M059J (cell line): ENCODE measurements around the gene PCDH1. TPM values are rescaled to one million over a fixed set of nuclear protein-coding genes. Genes with fewer than 3 reads are reported as not detected.
"Not testable (repeated sequence)": the region's sequence is repeated elsewhere in the genome, so short reads cannot be mapped to it uniquely, and the experiment has no call there.

Experiments used
- DNase-seq: peaks from one replicate; pipeline ENCODE4 v3.0.0-alpha.2; 2012; ENCODE audit warnings: low read depth
- total RNA-seq: library from RNA; depleted of rRNA; stranded (reverse); fragments of >200 nt; shearing (Covaris generic); gene quantifications from 2 replicates; pipeline ENCODE4 v1.2.3, GENCODE V29; 2014

PCDH1 gene
- total RNA-seq, 1 experiment from 2014 or later: 4.9 TPM

DNA sequence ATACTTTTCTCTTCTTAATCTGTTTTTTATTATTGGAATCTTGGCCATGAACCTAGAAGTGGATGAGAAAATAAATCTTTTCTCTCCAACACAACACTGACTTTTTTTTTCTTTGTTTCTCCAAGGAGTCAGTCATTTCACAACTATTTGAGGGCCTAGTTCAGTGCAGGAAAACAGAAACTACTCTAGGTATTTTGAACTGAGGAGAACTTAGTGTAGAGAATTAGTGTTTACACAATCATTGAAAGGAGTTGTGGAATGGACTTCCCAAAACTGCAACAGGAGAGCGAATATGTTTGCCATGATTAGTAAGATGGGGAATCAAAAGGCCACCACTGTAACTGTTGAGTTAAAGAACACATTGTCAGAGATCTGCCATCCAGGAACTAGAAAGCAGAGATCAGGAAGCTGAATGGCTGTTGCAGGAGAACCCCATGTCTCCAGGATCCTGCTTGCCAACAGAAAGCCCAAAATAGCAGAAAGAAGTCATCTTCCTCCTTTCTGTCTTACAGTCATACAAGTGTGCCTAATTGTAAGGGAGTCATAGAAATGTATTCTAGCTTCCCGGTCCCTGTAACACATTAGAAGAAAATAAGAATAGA lies 20.3 kb upstream of the PCDH1 start:
- no peak for DNase-seq

DNA sequence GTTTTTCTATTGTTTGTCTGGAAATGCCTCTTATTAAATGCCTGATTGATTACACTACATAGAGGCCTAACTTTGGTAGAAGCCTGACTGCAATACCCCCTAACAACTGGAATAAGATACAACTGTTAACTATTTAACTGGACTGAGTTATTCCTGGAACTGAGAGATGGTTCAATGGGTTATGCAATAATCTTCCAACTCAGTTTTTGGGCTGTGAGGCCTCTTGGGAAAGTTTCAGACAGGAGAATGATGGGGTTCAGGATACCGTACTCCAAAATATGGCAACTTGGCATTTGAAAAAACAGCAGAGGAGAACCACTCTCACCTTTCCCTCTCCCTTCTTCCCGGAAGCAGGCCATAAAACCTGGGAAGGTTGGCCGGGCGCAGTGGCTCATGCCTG lies 19.2 kb upstream of the PCDH1 start:
- DNase-seq: no peak

DNA sequence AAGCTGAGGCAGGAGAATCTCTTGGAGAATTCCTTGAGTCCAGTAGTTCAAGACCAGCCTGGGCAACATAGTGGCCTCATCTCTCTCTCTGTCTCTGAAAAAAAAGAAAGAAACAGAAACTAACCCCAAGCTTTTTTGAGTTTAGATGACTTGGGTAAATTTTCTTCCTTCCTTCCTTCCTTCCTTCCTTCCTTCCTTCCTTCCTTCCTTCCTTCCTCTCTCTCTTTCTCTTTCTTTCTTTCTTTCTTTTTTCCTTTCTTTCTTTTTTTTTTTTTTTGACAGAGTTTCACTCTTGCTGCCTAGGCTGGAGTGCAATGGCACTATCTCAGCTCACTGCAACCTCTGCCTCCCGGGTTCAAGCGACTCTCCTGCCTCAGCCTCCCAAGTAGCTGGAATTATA lies 12.2 kb upstream of the PCDH1 start:
- not testable (repeated sequence) for DNase-seq

DNA sequence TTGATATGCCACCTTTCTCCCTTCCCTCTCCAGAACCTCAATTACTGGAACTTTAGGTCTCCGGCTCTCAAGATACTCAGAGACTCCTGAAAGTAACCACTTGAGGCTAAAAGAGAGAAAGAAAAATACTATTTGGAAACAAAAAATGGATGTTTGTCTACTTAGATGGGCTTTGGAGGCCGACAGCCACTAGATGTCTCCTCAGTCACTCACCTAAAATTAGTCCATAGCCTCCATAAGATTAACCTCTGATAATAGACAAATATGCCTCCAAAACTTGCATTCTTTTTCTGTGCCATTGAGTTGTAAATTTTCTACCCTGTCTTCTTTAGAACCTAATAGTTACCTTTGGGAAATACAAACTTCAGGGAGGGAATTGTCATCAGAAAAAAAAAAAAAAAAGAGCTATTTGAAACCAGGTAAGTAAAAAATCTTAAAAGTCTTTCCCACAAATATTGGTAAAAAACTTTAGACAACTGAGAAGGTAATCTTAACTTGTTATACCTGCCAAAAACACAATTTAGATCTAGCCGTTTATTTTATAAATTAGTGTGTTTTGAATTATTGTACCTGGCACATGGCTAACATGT lies 11.2 kb upstream of the PCDH1 start:
- DNase-seq: peak; percentile 37

DNA sequence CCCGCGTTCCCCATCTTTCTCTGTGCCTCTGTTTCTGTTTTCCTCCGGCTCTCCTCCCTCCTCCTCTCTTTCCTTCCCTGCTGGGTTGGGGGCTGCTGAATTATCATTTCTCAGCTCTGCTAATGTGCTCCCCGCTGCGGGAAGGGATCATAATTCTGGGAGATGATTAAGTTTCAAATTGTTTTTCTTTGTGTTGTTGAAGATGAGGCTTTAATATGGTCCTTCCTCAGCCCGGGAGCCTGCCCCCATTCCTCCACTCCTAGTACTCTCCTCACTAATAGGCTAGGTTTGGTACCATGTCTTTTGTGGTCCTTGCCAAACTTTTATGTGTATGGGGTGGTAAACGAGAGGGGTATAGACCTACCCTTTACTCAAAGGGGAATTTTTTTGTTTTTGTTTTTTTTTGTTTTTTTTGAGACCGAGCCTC lies 5.7 kb upstream of the PCDH1 start:
- DNase-seq: no peak

DNA sequence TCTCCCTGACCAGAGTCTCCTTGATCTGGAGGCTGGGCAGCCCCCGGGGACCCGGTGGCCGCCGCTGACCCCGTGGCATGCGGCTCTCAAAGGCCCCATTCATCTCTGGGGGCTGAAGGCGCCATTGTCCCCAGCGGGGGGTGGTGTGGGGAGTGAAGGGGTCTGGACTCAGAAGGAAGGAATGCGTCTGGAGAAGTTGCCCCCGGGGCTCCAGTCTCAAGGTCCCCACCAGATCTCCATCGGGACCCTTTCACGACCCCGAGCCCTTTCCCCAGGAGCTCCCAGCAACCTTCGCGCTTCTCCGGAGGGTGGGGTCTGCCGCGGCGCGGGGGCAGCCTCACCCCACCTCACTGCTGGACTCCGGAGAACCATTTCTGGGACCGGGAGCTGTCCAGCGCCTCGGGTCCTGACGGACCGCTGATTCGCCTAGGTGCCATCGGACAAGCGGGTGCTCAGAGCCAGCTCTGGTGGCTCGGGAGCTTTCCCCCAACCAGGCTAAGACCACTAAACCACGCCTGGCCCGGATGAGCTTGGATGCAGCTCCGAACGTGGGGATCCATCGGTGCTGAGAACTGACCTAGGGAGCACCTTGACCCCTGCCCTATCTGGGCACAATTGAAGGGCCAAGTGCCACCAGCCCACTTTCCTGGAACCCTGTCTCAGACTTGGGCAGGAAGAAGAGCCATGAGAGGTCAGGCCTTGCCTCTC lies 5.1 kb upstream of the PCDH1 start:
- peak; percentile 35 for DNase-seq

DNA sequence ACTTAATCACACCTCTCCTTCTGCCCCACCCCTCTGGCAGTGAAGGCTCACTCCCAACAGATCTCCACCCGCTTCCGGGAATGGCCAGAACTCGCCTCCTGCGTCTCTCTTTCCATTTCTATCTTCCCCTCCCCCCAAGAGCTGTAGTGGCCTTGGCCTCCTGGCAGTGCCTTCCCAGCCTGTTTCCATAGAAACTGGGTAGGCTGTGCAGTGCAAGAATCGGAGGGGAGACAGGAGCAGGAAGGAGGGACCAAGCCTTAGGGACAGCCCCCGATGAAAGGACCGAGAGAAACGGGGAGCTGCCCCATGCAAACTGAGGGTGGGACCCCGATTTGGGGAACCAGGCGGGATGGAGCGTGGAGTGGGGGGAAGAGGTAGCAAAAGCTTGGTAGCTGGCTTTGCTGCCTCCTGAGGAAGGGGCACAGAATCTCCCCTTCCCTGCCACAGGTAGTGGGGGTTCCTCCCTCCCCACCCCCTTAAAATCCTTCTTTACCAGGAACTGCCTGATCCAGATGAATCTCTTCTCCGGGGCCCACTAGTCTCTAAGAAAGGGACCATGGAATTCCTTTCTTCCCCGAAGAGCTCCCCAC lies 4.5 kb upstream of the PCDH1 start:
- peak; percentile 18 for DNase-seq

DNA sequence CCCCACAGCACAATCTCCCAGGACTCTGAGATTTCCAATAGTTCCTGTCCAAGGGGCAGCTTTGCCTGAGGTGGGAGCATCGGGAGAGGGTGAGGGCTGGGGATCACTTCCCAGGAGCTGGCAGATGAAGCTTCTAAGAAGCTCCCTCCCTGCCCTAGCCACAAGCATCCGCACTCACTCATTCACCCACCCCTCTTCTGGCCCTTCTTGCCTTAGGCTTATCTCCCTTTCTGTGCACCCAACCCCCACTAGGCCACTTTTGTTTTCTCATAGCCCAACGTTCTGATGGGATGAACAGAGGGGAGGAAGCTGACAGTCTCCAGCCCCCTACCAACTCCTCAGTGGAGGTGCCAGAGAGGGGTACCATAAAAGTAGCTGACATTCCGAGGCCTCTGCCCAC lies 3.7 kb upstream of the PCDH1 start:
- DNase-seq: no peak

DNA sequence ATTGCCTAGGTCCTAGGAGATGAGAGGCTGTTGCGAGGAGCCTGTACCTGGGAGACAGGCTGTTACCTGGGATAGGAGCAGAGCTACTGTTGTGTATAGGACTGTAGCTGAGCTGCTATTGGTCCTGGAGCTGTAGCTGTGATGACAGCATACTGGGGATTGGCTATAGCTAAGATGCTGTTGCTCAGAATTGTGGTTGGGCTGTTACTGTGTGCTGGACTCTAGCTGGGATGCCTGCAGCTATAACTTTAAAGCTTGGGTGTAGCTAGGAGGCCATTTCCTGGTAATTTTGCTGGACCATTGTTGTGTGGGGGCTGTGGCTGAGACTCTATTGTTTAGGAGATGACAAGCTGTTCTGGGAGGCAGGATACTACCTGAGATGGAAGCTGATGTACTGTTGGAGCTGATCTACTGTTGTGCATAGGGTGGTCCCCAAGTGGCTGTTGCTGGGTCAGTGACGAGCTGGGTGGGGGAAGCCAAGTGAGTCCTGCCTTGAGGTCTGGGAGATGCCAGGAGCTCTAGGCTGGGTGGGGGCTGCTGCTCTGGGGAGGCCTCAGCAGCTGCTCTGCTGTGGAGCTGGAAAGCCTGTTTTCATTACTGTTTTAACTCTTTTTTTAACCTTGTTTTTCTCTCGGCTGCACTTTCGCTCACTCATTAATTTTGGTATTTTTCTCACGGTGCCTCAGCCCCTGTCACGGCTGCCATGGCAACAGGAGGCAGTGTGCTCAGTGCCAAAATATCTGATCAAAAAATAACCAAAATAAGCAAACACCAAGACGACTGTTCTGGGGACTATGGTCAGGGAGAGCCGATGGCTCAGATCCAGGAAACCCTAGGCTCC lies 3.0 kb upstream of the PCDH1 start:
- DNase-seq: no peak

DNA sequence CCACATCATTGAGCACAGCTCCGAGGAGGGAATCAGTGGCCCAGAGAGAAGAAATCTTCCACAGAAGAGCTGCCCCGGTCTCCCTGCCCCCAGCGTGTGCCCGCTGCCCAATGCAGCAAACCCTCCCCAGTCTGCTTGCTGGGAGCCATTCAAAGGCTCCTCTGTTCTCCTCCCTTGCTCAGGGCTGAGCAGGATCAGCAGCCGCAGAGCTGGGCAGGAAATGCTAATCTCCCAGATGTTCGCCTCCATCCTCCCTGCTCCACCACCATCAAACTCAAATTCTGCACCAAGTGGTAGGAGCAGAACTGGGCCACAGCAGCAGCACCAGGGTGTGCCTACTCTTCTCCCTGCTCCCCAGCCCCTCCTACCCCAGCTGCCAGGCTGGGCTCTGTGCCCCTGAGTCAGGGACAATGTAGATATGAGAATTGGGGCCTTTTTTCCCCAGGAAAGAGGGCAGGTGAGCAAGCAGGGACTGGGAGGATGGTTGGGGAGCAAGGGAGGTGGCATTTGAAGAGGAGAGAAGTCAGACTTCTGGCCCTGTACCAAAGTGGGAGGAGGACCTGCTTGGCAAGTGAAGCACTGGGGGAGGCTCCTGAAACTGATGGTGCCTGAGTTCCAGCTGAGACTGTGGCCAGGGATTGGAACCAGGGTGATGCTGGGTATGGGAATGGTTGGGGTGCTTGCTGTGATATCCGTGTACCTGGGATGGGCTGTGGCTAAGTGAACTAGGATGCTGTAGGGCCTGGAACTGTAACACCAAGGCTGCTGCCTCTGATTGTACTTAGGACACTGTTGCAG lies 1.9 kb upstream of the PCDH1 start:
- DNase-seq: no peak

DNA sequence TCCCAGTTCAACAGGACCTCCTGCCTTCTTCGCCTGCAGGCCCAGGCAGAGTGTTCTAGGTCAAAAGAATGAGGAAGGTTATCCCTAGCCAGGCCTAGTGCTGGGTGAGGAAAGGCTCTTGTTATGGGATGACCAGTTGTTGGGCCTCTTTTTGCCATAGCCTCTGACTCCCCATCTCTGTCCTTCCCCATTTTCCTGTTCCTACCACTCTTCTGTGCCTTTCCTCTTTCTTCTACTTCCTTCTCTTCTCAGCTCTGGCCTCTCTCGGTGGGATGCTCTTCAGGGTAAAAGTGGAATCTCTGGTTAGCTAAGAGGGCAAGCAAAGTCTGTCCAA lies 1.2 kb upstream of the PCDH1 start:
- DNase-seq: no peak

DNA sequence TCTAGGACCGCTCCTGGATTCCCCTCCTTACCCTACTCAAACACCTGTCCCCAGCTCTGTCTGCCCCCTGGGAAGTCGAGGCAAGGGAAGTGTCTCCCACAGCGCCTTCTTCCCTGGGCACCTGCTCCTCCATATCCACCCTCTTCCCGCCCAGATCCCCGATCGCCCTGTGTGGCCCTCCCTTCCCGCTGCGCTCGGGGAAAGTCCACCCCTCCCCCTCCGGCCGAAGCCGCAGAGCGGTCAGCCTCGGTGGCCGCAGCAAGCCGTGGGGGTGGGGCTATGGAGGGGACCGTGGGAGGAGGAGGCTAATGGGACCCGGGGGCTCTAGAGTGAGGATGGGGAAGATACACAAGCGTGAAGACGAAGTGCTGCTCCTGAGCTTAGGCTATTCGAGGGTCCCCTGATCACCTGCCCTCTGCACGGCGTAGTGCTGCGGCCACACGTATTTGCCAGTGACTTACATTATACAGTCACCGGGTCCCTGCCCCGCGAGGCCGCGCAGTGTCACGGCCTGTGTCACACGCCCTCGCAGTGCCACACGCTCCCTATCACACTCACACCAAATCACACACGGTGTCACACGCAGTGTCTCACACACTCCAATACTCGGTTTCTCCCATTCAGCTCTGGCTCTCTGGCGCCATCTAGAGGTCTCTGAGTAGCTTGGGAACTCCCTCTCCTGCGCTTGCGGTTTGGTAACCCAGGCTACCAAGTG lies 658 bp upstream of the PCDH1 start:
- peak; percentile 95 for DNase-seq

DNA sequence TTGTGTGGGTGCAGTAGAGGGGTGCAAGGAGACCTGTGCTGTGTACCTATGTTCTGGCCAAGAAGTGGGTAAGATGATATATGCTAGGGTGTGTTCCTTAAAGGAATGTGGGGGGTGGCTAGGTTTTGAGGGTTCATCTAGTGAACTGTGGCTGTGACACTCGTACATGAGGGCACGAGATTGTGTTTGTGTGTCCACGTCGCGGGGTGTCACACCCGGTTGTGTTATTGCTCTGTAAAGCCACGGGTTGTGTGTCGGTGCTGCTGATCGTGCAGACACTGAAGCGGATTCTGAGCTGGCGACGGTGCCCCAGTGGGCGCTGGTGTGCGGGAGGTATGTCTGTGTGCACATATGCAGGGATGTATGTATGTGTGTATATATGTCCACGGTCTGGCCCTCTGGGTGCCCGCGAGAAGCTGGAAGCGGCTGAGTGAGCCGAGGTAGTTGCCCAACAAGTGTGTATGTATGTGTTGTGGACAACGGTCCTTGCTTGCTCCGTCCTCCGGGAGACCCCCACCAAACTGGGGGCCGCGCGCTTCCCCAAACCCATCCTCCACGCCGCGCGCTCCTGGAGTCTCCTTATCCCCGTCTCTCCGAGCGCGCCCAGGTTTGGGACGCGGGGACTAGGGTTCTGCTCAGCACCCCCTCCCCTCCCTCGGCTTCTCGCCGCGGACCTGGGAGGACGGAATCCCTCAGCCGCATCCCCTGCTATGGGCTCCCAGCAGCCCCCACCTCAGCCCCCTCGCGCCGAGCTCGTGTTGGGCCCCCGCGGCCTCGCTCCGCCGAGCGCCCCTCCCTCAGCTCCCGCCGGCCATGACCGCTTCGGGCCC lies 639 bp downstream of the PCDH1 start:
- DNase-seq: peak; percentile 9

DNA sequence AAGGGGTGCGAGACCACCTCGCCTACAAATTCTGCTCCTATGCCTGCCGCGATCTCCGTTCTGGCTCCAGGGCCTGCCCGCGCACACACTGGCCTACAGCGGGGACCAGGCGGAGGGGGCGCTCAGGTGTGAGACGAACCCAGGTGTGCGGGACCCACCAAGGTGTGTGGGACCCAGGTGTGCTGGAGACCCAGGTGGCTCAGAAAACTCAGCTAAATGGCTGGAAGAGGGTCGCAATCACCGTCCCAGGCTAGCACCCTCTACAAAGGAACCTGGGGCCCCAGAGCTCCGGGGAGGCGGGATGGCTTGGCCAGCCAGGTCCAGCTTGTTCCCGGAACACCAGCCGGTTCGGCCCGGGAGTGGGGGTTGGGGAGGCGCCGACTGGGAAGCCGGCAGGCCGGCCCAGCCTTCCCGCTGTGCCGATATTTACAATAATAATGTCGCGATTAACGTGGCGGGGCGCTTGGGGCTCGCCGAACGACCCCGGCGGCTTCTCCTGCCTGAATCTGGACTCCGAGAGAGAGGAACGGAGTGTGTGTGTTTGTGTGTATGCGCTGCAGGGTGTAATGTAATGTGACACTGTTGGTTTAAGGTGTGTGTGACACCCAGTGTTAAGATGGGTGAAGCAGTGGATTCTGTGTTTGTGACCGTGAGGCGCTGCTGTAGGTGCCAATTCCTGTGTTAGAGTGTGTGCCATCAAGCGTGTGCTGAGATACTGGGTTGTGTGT lies 1.4 kb downstream of the PCDH1 start:
- DNase-seq: peak; percentile 19

DNA sequence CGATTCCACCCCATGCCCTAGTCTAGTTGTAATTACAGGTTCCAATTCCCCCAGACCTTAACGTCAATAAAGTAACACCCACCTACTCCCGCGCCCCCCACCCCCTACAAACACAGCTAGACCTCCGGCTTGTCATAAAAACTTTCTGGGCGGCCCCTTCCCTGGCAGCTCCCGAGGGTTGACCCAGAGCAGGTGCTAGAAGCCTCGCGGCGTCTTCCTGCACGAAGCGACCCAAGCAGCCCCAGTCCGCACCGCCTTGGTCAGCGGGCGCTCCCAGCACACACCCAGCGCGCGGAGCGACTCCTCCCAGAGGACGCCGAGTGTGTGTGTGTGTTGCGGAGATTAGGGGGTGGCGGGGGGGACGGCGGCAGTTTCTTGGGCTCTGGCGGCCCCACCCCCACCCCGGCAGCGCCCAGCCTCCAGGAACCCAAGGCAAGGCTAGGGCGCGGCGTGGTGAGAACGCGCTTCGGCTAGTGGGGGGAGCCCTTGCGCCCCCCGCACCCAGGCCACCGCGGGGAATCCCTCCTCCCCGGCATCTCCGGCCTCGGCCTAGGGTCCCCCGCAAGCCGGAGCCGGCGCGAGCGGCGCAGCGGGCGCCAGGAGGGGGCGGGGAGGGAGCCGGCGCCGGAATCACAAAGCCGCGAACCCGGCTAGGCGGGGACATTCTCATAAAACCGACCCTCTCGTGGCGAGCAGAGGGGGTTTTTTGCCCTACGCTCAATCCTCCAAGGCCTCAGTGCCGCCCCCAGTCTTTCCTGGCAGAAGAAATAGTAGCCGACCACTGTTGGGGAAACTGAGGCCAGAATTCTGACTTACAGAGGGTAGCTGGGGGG lies 2.2 kb downstream of the PCDH1 start:
- peak; percentile 17 for DNase-seq

DNA sequence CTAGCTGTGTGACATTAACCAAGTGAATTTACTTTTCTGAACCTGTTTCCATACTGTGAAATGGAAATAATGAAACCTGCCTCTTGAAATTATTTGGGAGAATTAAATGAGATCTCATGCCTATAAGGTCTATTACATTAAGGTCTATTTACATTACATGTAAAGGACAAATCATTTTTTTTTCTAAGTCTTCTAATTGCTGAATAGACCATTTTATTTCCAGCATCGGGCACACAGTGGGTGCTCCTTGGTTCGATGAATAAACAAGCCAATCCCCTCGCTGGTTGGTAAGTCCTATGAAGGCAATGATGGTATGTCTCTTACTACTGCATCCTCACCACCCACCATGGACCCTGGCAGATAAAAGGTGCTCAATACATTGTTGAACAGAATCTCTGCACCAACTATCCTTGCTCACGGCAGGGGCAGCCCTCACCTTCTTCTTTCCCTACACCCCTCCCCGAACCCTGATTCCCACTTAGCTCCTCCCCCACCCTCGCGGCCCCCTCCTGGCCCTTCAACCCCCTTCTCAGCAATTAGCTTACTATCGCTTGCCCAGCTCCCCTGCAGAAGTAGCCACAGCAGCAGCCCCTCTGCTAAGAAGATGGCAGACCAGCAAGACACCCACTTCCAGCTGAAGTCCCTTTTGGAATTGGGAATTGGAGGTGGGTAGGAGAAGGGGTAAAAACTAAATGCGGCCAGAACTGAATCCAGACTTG lies 3.0 kb downstream of the PCDH1 start:
- no peak for DNase-seq

DNA sequence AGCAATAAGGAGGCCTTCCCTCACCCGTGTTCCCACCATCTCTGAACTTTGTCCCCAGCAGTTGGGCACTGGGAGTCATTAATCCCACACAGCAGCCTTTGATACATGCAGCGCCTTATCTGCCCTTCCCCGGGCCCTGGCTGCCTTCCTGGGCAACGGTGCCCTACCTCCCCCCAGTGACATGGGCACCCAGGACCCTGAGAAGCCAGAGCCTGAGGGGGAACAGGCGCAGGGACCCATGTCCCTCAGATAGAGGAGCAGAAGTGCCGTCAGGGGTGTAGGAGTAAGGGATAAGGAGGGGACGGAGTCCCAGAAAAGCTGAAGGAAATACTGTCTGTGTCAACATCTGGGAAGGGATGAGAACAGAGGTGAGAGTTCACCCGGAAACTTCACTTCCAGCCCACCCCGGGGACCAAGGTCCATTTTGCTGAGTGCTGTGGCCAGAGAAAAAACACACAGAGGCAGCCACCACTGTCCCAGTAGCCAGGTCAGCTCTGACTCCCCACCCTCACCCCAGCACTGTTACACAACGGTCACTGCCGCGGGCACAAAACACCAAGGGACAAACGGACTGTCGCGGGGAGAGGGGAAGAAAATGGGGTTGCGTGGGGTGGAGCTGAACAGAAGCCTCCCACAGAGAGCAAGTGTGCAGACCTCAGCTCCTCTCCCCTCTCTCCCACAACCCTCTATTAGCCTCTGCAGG lies 3.8 kb downstream of the PCDH1 start:
- no peak for DNase-seq
